IMR-90 (cell line): Measurements from ENCODE around the gene PITX2. TPM values are rescaled to one million over a fixed set of nuclear protein-coding genes. Genes with fewer than 3 reads are reported as not detected.

Experiments used
- ATAC-seq: fragments of 200-7000 bp; cut with Tn5 transposase; 2 replicates; pipeline ENCODE4 v1.9.1; 2020; ENCODE audit warnings: low read depth, mild to moderate bottlenecking, moderate library complexity
- BruUV-seq: library from RNA; stranded (reverse); fragments of 400-500 nt; replicated peaks from 2 replicates; lab custom pipeline; 2021; lab: Mats Ljungman, UMichigan
- CTCF ChIA-PET: fragments of 300-600 bp; formaldehyde crosslinking; extraction: SDS; loops from one replicate; lab custom pipeline; 2021; ENCODE audit warnings: antibody characterized with exemption; lab: Yijun Ruan, JAX
- POLR2A ChIA-PET: fragments of 300-600 bp; sonication (Branson Sonifier 250); formaldehyde crosslinking; loops from one replicate; lab custom pipeline; 2022; ENCODE audit warnings: antibody characterized with exemption; ENCODE audit not compliant: unreplicated experiment; lab: Charles Lee
- DNase-seq: peaks from one replicate; pipeline ENCODE4 v3.0.0; 2013
- H2AFZ ChIP-seq: replicated peaks from 2 replicates; pipeline ENCODE3; 2013; ENCODE audit warnings: low read length, mild to moderate bottlenecking; ENCODE audit not compliant: poor library complexity
- H2AK5ac ChIP-seq: 2 replicates; pipeline ENCODE4 v1.6.1; 2013; ENCODE audit warnings: low read depth, low read length, inconsistent platforms
- H2AK9ac ChIP-seq: replicated peaks from 2 replicates; pipeline ENCODE3; 2013; ENCODE audit warnings: mild to moderate bottlenecking, low read depth, low read length, moderate library complexity; ENCODE audit not compliant: poor library complexity
- H2BK120ac ChIP-seq: 2 replicates; pipeline ENCODE4 v1.6.1; 2013; ENCODE audit warnings: low read depth, low read length, inconsistent platforms
- H2BK15ac ChIP-seq: 3 replicates; pipeline ENCODE4 v1.6.1; 2013; ENCODE audit warnings: low read depth, low read length, inconsistent platforms
- H2BK20ac ChIP-seq: 2 replicates; pipeline ENCODE4 v1.6.1; 2013; ENCODE audit warnings: low read depth, mild to moderate bottlenecking, inconsistent platforms, low read length, moderate library complexity
- H2BK5ac ChIP-seq: 2 replicates; pipeline ENCODE4 v1.6.1; 2013; ENCODE audit warnings: mild to moderate bottlenecking, low read depth, low read length, inconsistent platforms; ENCODE audit not compliant: poor library complexity, severe bottlenecking
- H3K14ac ChIP-seq: replicated peaks from 2 replicates; pipeline ENCODE4 v1.6.1; 2013; ENCODE audit warnings: low read depth, low read length, inconsistent platforms
- H3K18ac ChIP-seq: 2 replicates; pipeline ENCODE4 v1.6.1; 2013; ENCODE audit warnings: low read depth, low read length, control low read depth
- H3K23ac ChIP-seq: 2 replicates; pipeline ENCODE4 v1.6.1; 2013; ENCODE audit warnings: low read depth, low read length, inconsistent platforms
- H3K27ac ChIP-seq: 2 replicates; pipeline ENCODE4 v1.5.1; 2013; ENCODE audit warnings: mild to moderate bottlenecking, control low read depth, low read length; ENCODE audit not compliant: insufficient read depth
- H3K27me3 ChIP-seq: 2 replicates; pipeline ENCODE4 v1.6.1; 2013; ENCODE audit warnings: low read length; ENCODE audit not compliant: control insufficient read depth, insufficient read depth
- H3K36me3 ChIP-seq: 2 replicates; pipeline ENCODE4 v1.6.1; 2013; ENCODE audit warnings: low read length, mixed read lengths; ENCODE audit not compliant: control insufficient read depth, insufficient read depth
- H3K4ac ChIP-seq: 2 replicates; pipeline ENCODE4 v1.6.1; 2013; ENCODE audit warnings: low read depth, low read length, inconsistent platforms
- H3K4me1 ChIP-seq: 2 replicates; pipeline ENCODE4 v1.6.1; 2013; ENCODE audit warnings: low read length, mixed read lengths; ENCODE audit not compliant: control insufficient read depth, insufficient read depth
- H3K4me2 ChIP-seq: 2 replicates; pipeline ENCODE4 v1.6.1; 2013; ENCODE audit warnings: low read depth, mild to moderate bottlenecking, control low read depth, low read length, moderate library complexity
- H3K4me3 ChIP-seq: 2 replicates; pipeline ENCODE4 v1.5.1; 2013; ENCODE audit warnings: low read depth, mild to moderate bottlenecking, control low read depth, low read length, moderate library complexity; ENCODE audit not compliant: insufficient read depth
- H3K56ac ChIP-seq: 2 replicates; pipeline ENCODE4 v1.6.1; 2013; ENCODE audit warnings: low read length, inconsistent platforms; ENCODE audit not compliant: insufficient read depth; ENCODE audit errors: extremely low read depth
- H3K79me1 ChIP-seq, 2 experiments: 2 replicates each; pipeline ENCODE4 v1.6.1; 2013; ENCODE audit warnings: low read length in 2 of 2, inconsistent platforms in 1 of 2, low read depth in 1 of 2
- H3K9ac ChIP-seq: 2 replicates; pipeline ENCODE4 v1.6.1; 2013; ENCODE audit warnings: low read depth, low read length, control low read depth
- H3K9me1 ChIP-seq: 2 replicates; pipeline ENCODE4 v1.6.1; 2013; ENCODE audit warnings: low read length, inconsistent platforms; ENCODE audit not compliant: insufficient read depth
- H3K9me3 ChIP-seq: 2 replicates; pipeline ENCODE4 v1.6.1; 2013; ENCODE audit warnings: low read length; ENCODE audit not compliant: control insufficient read depth, insufficient read depth
- H4K20me1 ChIP-seq: 2 replicates; pipeline ENCODE4 v1.6.1; 2013; ENCODE audit warnings: low read length, inconsistent platforms; ENCODE audit not compliant: insufficient read depth
- H4K5ac ChIP-seq: 2 replicates; pipeline ENCODE4 v1.6.1; 2013; ENCODE audit warnings: mild to moderate bottlenecking, low read depth, low read length, control low read depth
- H4K8ac ChIP-seq, 2 experiments: 2 replicates each; pipeline ENCODE4 v1.6.1; 2013; ENCODE audit warnings: low read depth in 2 of 2, low read length in 2 of 2, control low read depth in 1 of 2, inconsistent platforms in 1 of 2
- H4K91ac ChIP-seq: 2 replicates; pipeline ENCODE4 v1.6.1; 2013; ENCODE audit warnings: low read depth, low read length, inconsistent platforms; ENCODE audit not compliant: insufficient read depth
- BHLHE40 ChIP-seq: fragments of 150-350 bp; IDR thresholded peaks from 2 replicates; pipeline ENCODE4 v1.6.1; 2016; ENCODE audit warnings: mild to moderate bottlenecking, low read depth, low read length
- CHD1 ChIP-seq: IDR thresholded peaks from 2 replicates; pipeline ENCODE4 v1.6.1; 2012; ENCODE audit warnings: low read depth, low read length, improper control_type of control experiment
- MXI1 ChIP-seq: IDR thresholded peaks from 2 replicates; pipeline ENCODE4 v1.6.1; 2012; ENCODE audit warnings: low read depth, mild to moderate bottlenecking, low read length, moderate library complexity, borderline replicate concordance
- NFE2L2 ChIP-seq: fragments of 150-350 bp; IDR thresholded peaks from 2 replicates; pipeline ENCODE4 v1.6.1; 2016; ENCODE audit warnings: low read depth, mild to moderate bottlenecking, low read length
- POLR2A ChIP-seq: IDR thresholded peaks from 2 replicates; pipeline ENCODE4 v1.6.1; 2012; ENCODE audit warnings: mild to moderate bottlenecking, low read depth, low read length
- RAD21 ChIP-seq: IDR thresholded peaks from 2 replicates; pipeline ENCODE4 v1.6.1; 2012; ENCODE audit warnings: low read length, improper control_type of control experiment
- RCOR1 ChIP-seq: IDR thresholded peaks from 2 replicates; pipeline ENCODE4 v1.6.1; 2012; ENCODE audit warnings: mild to moderate bottlenecking, low read length, improper control_type of control experiment; ENCODE audit not compliant: insufficient replicate concordance
- WGBS, 2 experiments: methylation state at CpG; one replicate each; pipeline versions ENCODE4 v1.1.5 to v1.1.7; 2013; ENCODE audit warnings: missing lambda C conversion rate in 2 of 2; ENCODE audit not compliant: insufficient read length in 1 of 2; ENCODE audit errors: extremely low coverage in 2 of 2; 5-methylcytosine and 5-hydroxymethylcytosine counted together
- dilution Hi-C: fragments of 300-500 bp; cut with HindIII; formaldehyde crosslinking; loops from one replicate; pipeline ENCODE4 v1.14.3; 2018; ENCODE audit warnings: low sequenced_read_pairs; ENCODE audit not compliant: unreplicated experiment
- in situ Hi-C: fragments of 300-500 bp; cut with MboI; formaldehyde crosslinking; loops from 3 replicates; pipeline ENCODE4 v1.14.3; 2019; ENCODE audit warnings: low sequenced_read_pairs, inconsistent platforms, mixed read lengths
- intact Hi-C: fragments of 100-400 bp; cut with micrococcal nuclease; formaldehyde crosslinking; loops from 2 replicates; pipeline ENCODE4 v1.10.0; 2022
- polyA plus RNA-seq, 3 experiments: library from polyadenylated mRNA; depleted of rRNA; stranded (reverse); fragments of >200 nt; gene quantifications; 2 replicates each; pipeline ENCODE4 v1.2.3, GENCODE V29; 2012; ENCODE audit warnings: low replicate concordance in 1 of 3
- total RNA-seq: library from RNA; depleted of rRNA; stranded (reverse); fragments of >200 nt; gene quantifications from 2 replicates; pipeline ENCODE4 v1.2.3, GENCODE V29; 2012

PITX2 gene
- total and polyA plus RNA-seq, 2 of the 4 experiments (the other 2 are of a cell fraction): 3.0 to 6.3 TPM

GRCh38 chr4:110629214-110629754 lies 6.4 kb upstream of the PITX2 start:
- no peak overlapping the region for H3K9ac ChIP-seq
- H3K4me2 ChIP-seq: no peak overlapping the region
- H2AFZ ChIP-seq: no peak overlapping the region
- no peak overlapping the region for H2BK120ac ChIP-seq
- H3K36me3 ChIP-seq: no peaks in the 10 kb centered on the region
- H3K27ac ChIP-seq: no peak overlapping the region
- TF ChIP-seq NFE2L2: no peak
- no peak for TF ChIP-seq BHLHE40
- no peak for TF ChIP-seq CHD1
- no peak for TF ChIP-seq RCOR1
- TF ChIP-seq POLR2A: no peak
- TF ChIP-seq MXI1: no peak
- no peak for TF ChIP-seq RAD21
- H3K18ac ChIP-seq: no peak overlapping the region
- DNase-seq (no peak), ATAC-seq (no peak)
- dilution Hi-C loops: no loop called here
- H2AK5ac ChIP-seq: no peak overlapping the region
- 0 out of 2 replicates have a peak, but pooled peaks cover 2% of the 10 kb centered on the region for H3K4me1 ChIP-seq
- H3K56ac ChIP-seq: no peak overlapping the region
- no peak overlapping the region for H3K14ac ChIP-seq
- peaks cover 80% of the 10 kb centered on the region for H3K27me3 ChIP-seq
- POLR2A ChIA-PET: no interaction called here
- no TSS peak for BruUV-seq
- no peak overlapping the region for H4K8ac ChIP-seq
- no peak overlapping the region for H2BK15ac ChIP-seq
- intact Hi-C loops: no loop called here
- no peak overlapping the region for H2BK5ac ChIP-seq
- H4K5ac ChIP-seq: no peak overlapping the region
- no peak overlapping the region for H3K23ac ChIP-seq
- no peak overlapping the region for H3K4me3 ChIP-seq
- H2BK20ac ChIP-seq: no peak overlapping the region
- H3K4ac ChIP-seq: no peak overlapping the region
- H4K20me1 ChIP-seq: no peaks in the 10 kb centered on the region
- H3K9me1 ChIP-seq: no peaks in the 10 kb centered on the region
- H3K9me3 ChIP-seq: peaks cover 2% of the 10 kb centered on the region
- in situ Hi-C loops: loop anchor here (25.0 kb wide), 2 partner anchors 658 to 1408 kb away; no protein-coding TSS in a partner anchor
- no peaks in the 10 kb centered on the region for H3K79me1 ChIP-seq
- no peak overlapping the region for H4K91ac ChIP-seq
- WGBS, 2 experiments: 19% methylated on average over 16 of the region's 36 CpGs; no CpG with 5 or more reads in 1 of the 2 experiments
- no peak overlapping the region for H2AK9ac ChIP-seq
- CTCF ChIA-PET: no interaction called here
